Fibroblast of villous mesenchyme (primary cell): ENCODE data around the gene PXDC1. TPM values are rescaled to one million over a fixed set of nuclear protein-coding genes. Genes with fewer than 3 reads are reported as not detected.

Source experiments
- DNase-seq: peaks from one replicate; pipeline ENCODE4 v3.0.0-alpha.2; 2010; ENCODE audit warnings: low read depth
- H3K4me3 ChIP-seq: 2 replicates; pipeline ENCODE4 v1.5.1; 2011; ENCODE audit warnings: low read depth, mild to moderate bottlenecking, low read length
- CTCF ChIP-seq: IDR thresholded peaks from 2 replicates; pipeline ENCODE4 v1.5.1; 2012; ENCODE audit warnings: low read depth, mild to moderate bottlenecking, low read length; ENCODE audit not compliant: insufficient read depth
- total RNA-seq: library from RNA; depleted of rRNA; stranded (reverse); fragments of >200 nt; gene quantifications from 2 replicates; pipeline ENCODE4 v1.2.3, GENCODE V29; 2012

PXDC1 gene
- total RNA-seq, 1 donor, result 92.4 TPM

GRCh38 chr6:3753228-3753835, 1.8 kb upstream of the PXDC1 start:
- H3K4me3 ChIP-seq, result no peak overlapping the region
- TF ChIP-seq CTCF, result no peak
- peak; percentile 68 for DNase-seq

- peak overlapping the region; percentile 87 for H3K4me3 ChIP-seq
- no peak for TF ChIP-seq CTCF
- DNase-seq, result no peak
Measured at GRCh38 chr6:3752531-3753227, 1.2 kb upstream of the PXDC1 start.

- TF ChIP-seq CTCF, result peak; percentile 44
- H3K4me3 ChIP-seq, result peak overlapping the region; percentile 87
- DNase-seq, result peak; percentile 95
Measured at GRCh38 chr6:3751730-3752530, 417 bp upstream of the PXDC1 start.

GRCh38 chr6:3750317-3751076, 1.0 kb downstream of the PXDC1 start:
- H3K4me3 ChIP-seq, result peak overlapping the region; percentile 87
- TF ChIP-seq CTCF, result no peak
- peak; percentile 87 for DNase-seq

- peak overlapping the region; percentile 87 for H3K4me3 ChIP-seq
- peak; percentile 91 for DNase-seq
- TF ChIP-seq CTCF, result no peak
Measured at GRCh38 chr6:3749977-3750316, 1.6 kb downstream of the PXDC1 start.

GRCh38 chr6:3749067-3749841, 2.3 kb downstream of the PXDC1 start:
- peak; percentile 28 for DNase-seq
- peak overlapping the region; percentile 87 for H3K4me3 ChIP-seq
- TF ChIP-seq CTCF, result no peak
